Muscle of arm (tissue), 12 donors: ENCODE data around the gene WIPF1. TPM values are rescaled to one million over a fixed set of nuclear protein-coding genes. Genes with fewer than 3 reads are reported as not detected.
"Not testable (repeated sequence)": the region's sequence is repeated elsewhere in the genome, so short reads cannot be mapped to it uniquely, and the experiment has no call there.

Experiments used
- DNase-seq: peaks from one replicate; pipeline ENCODE4 v3.0.0-alpha.2; 2013
- polyA plus RNA-seq, 12 donors: library from polyadenylated mRNA; unstranded; fragments of 120-200 nt; gene quantifications; one replicate each; pipeline ENCODE4 v1.2.1, GENCODE V29; 2013; ENCODE audit not compliant: insufficient read length in 12 of 12

Gene WIPF1
- polyA plus RNA-seq, 12 donors: 33.2 to 68.3 (median 43.9) TPM; not detected in 1

- DNase-seq: no peak
Observed at GRCh38 chr2:174573621-174574081, 24.0 kb downstream of the WIPF1 start.

GRCh38 chr2:174572556-174572955 lies 25.0 kb downstream of the WIPF1 start:
- DNase-seq: no peak

DNA sequence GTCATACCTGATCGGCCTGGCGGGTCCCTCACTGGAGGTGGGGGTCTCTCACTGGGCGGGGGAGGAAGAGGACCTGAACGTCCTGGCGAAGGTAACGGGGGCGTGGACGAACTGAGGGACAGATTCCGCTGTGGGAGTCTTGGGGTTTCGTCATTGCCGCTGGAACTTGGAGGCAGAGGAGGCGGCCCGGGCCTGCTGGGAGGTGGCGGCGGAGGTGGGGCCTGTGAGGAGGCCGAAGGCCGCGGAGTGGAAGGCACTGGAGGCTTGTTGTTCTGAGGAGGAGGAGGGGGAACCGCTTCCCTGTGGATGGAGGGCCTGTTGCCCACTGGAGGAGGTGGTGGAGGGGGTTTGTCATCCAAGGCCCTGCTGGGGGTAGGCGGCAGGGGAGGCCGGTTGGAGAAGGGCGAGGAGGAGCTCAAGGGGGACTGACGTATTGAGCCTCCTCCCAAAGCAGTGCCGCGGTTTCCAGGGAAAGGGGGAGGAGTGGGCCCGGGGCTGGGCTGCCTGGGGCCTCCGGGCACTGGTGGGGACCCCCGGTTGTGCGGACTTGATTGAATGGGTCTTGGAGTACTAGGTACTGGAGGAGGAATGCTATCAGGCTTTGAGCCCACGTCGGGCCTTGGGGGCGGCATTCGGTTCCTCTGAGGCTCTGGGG lies 25.8 kb downstream of the WIPF1 start:
- DNase-seq: no peak

GRCh38 chr2:174570318-174570958 lies 27.2 kb downstream of the WIPF1 start:
- DNase-seq: no peak

DNA sequence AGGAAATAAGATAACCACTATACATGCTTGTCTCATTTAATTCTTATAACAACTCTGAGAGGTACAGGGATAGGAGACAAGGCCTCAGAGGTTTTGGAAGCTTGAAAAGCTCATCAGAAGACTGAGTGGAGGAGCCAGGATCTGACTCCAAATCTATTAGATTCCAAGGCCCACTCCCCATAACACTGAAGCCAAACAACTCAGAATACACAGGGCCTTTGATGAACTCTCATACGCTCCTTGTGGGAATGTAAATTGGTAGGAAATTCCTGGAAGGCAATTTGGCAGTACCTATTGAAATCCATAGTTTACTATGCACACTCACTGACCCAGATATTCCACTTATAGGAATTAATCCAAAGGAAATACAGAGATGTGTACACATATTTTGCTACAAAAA lies 27.9 kb downstream of the WIPF1 start:
- no peak for DNase-seq

- DNase-seq: no peak
Observed at GRCh38 chr2:174568425-174568824, 29.2 kb downstream of the WIPF1 start.

GRCh38 chr2:174566871-174567270 lies 30.7 kb downstream of the WIPF1 start:
- no peak for DNase-seq

- DNase-seq: no peak
Observed at GRCh38 chr2:174563530-174564282, 33.9 kb downstream of the WIPF1 start.

GRCh38 chr2:174561972-174562370 lies 35.6 kb downstream of the WIPF1 start:
- DNase-seq: peak; percentile 73

GRCh38 chr2:174561283-174561971 lies 36.2 kb downstream of the WIPF1 start:
- peak; percentile 96 for DNase-seq

DNA sequence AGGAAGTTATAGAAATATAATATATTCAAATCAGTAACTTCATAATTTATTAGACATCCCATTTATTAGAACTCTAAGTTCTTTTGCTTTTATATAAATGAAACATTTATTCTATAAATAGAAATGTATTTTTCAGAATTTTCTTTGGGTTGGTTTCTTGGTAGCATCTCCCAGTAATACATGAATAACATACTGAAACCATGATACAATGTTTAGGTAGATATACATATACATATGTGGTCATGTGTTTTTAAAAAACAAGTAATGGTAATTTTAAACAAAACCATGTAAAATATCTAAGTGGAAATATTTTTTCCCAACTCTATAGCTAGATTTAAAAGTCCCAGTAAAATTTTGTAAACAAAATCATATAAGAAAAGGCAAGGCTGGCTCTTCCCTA lies 36.9 kb downstream of the WIPF1 start:
- no peak for DNase-seq

DNA sequence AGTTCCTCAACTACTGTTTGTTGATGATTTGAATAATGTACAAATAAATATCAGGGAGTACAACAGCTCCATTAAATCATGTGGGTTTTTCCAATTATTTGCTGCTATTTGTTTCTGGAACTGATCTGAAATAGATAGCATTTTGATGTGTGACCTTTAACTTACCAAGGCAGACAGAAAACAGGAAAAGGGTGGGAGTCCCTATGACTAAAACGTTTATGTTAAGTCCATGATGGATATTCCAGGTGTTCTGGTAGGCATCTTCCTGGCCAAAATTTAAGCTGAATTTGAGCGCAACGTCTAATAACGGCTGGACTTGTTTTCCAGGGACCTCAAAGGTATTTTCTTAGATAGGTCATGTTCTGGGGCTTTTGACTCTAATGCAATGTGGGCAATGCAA lies 41.6 kb downstream of the WIPF1 start:
- DNase-seq: no peak

- DNase-seq: peak; percentile 26
Observed at GRCh38 chr2:174554529-174555150, 43.0 kb downstream of the WIPF1 start.

GRCh38 chr2:174553811-174554493 lies 43.7 kb downstream of the WIPF1 start:
- no peak for DNase-seq

- DNase-seq: no peak
Observed at GRCh38 chr2:174552880-174553279, 44.7 kb downstream of the WIPF1 start.

DNA sequence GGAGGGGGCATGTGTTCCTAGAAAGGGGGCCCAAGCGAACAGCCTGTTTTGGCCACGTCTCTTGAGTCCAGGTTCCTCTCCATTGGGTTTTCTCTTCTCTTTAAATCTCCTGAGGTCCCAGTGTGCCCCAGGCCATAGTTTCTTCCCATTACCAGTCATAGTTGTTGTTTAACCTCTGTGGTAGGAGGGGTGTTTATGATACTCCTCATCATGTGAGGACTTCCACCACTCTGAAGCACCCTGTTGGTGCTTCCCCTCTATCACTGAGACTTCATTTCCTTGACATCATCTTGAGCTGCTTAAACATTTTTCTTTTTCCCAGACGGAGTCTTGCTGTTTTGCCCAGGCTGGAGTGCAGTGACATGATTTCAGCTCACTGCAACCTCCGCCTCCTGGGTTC lies 45.9 kb downstream of the WIPF1 start:
- DNase-seq: no peak

GRCh38 chr2:174548646-174549045 lies 49.0 kb downstream of the WIPF1 start:
- DNase-seq: not testable (repeated sequence)

DNA sequence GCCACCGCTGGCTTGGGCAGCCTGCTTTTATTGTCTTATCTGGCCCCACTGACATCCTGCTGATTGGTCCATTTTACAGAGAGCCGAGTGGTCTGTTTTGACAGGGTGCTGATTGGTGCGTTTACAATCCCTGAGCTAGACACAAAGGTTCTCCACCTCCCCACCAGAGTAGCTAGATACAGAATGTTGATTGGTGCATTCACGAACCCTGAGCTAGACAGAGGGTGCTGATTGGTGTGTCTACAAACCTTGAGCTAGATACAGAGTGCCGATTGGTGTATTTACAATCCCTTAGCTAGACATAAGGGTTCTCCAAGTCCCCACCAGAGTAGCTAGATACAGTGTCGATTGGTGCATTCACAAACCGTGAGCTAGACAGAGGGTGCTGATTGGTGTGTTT lies 49.6 kb downstream of the WIPF1 start:
- not testable (repeated sequence) for DNase-seq

DNA sequence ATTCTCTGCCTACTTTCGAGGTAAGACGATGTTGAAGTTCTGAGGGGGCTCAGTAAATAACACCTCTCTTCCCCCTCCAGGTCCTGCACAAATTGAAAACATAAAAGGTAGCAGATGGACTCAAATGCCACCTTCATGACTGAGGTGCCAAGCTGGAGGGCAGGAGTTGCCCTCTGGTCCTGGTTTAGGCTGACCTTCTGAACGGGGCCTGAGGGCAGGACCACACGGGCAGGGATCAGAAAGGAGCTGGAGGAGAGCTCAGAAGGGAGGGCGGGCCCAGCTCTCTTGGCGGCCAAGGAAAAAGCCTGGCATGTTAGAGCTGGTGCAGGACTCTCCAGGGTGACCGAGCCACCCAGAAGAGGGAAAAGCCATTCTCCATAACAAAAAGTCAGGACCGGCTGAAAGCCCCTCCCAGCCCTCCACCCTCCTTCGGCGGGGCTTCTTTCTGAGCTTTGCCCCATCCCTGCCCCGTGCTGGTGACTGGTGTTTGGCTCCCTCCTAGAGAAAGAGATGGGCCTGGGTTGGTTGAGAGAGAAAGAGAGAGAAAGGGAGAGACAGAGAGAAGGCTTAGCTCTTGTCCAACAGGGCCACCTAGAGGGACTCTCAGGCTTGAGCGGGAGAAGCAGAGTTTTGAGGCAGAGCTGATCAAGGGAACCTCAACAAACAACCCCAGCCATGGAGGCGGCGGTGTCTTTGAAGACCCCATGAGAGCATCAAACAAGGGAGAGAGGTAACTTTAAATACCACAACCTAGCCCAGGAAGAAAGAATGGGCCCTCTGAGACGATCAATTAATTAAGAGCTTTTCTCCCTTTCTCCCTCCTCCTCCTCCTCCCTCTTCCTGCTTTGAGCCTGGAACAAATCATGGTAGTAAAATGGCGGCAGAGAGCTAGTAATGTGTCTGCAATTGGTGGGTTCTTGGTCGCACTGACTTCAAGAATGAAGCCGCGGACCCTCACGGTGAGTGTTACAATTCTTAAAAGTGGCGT lies 50.8 kb downstream of the WIPF1 start:
- no peak for DNase-seq

DNA sequence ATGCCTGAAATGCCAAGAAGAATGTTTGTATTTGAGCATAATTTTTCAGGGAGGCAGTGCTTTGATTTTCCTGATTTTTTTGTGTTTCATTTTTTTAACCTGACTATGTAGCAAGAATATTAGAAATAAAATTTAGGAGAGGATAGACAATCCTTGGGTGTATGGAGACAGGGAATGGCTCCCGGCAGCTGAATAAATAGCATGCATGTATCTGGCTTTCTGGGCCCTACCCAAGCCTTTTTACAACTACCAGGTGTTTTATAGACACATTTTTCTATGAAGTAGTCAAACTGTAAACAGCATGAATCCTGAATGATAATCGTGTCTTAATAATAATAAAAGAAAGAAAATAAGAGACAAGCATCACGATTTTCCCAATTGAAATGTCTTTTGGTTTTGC lies 52.4 kb downstream of the WIPF1 start:
- DNase-seq: no peak
